ENCODE results near the gene KRT8.

Gene KRT8

GRCh38 chr12:52946797-52947547 lies 42.1 kb upstream of the KRT8 start:
- H3K4me3 ChIP-seq (ENCODE audit: insufficient read depth, low read depth, low read length) = no peak overlapping the region
- no peaks in the 10 kb centered on the region for H3K9me3 ChIP-seq (ENCODE audit: control insufficient read depth, low read length)
- no peaks in the 10 kb centered on the region for H3K27me3 ChIP-seq (ENCODE audit: control insufficient read depth, insufficient read depth, low read length, poor library complexity, severe bottlenecking)
- H3K36me3 ChIP-seq (ENCODE audit: control insufficient read depth, insufficient read depth, low read length) = peaks cover 2% of the 10 kb centered on the region
- 71 to 73% methylated on average over 9 to 10 of the region's 10 CpGs for WGBS, 2 experiments
- peaks cover 37% of the 10 kb centered on the region for H3K4me1 ChIP-seq (ENCODE audit: control insufficient read depth, insufficient read depth, low read length)
- no peak overlapping the region for H3K27ac ChIP-seq (ENCODE audit: insufficient read depth, low read depth, low read length, poor library complexity, severe bottlenecking)

DNA sequence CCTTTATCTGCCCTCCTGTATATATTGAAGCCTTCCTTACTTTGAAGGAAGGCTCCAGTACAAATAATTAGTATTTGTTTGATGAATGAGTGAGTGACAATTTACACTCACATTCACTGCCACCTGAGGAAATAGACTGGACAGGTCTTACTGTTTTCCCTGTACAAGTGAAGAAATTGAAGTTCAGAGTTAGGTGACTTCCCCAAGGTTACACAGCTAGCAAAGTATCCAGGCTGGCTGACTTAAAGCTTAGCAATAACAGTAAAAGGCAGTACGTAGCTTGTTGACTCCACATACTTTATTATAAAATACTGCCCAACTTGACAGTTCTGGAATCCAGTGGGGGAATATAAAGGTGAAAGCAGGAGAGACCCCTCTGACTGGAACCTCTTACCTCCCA lies 41.5 kb upstream of the KRT8 start:
- 88 to 100% methylated on average over 1 of the region's 1 CpG for WGBS, 2 experiments
- Histone ChIP-seq H3K36me3 (ENCODE audit: control insufficient read depth, insufficient read depth, low read length) (no peaks in the 10 kb centered on the region), H3K9me3 (ENCODE audit: control insufficient read depth, low read length) (no peaks in the 10 kb centered on the region), H3K4me1 (ENCODE audit: control insufficient read depth, insufficient read depth, low read length) (peaks cover 37% of the 10 kb centered on the region), H3K27me3 (ENCODE audit: control insufficient read depth, insufficient read depth, low read length, poor library complexity, severe bottlenecking) (no peaks in the 10 kb centered on the region), H3K27ac (ENCODE audit: insufficient read depth, low read depth, low read length, poor library complexity, severe bottlenecking) (peak overlapping the region; percentile 85), H3K4me3 (ENCODE audit: insufficient read depth, low read depth, low read length) (no peak overlapping the region)

DNA sequence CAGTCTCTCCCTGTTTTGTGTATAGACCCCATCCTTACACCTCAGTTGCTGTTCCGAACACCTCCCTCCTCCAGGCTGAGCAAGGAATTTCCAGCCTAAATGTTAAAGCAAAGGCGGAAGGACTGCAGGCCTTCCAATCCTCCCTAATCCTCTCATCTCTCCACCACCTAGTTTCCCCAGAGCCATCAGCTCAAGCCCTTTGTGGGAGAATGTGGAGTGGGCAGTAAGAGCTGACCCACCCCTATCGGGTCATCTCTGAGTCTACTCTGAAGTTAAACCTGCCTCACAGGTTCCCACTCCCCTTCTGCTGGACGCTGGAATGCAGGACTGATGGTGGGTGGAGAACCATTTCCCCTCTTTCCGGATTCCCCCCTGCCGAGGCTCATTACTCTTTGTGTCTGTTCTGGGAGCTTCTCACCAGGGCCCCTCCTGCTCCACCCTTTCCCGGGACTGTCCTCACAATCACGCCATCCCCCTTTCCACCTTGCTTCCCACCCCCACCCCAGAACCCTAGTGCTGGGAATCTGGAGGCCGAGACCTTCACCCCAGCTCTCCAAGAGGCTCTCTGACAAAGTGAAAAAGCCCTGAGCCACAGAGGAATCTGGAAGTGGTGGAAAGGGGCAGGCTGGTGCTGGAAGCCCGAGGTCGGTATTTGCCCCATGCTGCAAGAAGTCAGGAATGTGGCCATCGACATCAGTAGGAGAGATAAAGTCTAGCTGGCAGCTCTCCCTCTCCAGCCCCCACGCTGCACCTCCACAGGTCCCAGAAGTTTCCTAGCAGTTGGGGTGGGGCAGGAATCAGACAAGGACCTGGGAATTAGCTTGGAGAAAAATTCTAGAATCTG lies 40.7 kb upstream of the KRT8 start:
- Histone ChIP-seq H3K27ac (ENCODE audit: insufficient read depth, low read depth, low read length, poor library complexity, severe bottlenecking) (peak overlapping the region; percentile 85), H3K9me3 (ENCODE audit: control insufficient read depth, low read length) (no peaks in the 10 kb centered on the region), H3K4me1 (ENCODE audit: control insufficient read depth, insufficient read depth, low read length) (peaks cover 37% of the 10 kb centered on the region), H3K27me3 (ENCODE audit: control insufficient read depth, insufficient read depth, low read length, poor library complexity, severe bottlenecking) (no peaks in the 10 kb centered on the region), H3K4me3 (ENCODE audit: insufficient read depth, low read depth, low read length) (no peak overlapping the region), H3K36me3 (ENCODE audit: control insufficient read depth, insufficient read depth, low read length) (no peaks in the 10 kb centered on the region)
- WGBS, 2 experiments = 19 to 21% methylated on average over 13 of the region's 13 CpGs

GRCh38 chr12:52944683-52945388 lies 40.0 kb upstream of the KRT8 start:
- H3K4me1 ChIP-seq (ENCODE audit: control insufficient read depth, insufficient read depth, low read length) = peaks cover 37% of the 10 kb centered on the region
- no peak overlapping the region for H3K4me3 ChIP-seq (ENCODE audit: insufficient read depth, low read depth, low read length)
- 85 to 86% methylated on average over 8 of the region's 8 CpGs for WGBS, 2 experiments
- no peaks in the 10 kb centered on the region for H3K36me3 ChIP-seq (ENCODE audit: control insufficient read depth, insufficient read depth, low read length)
- peak overlapping the region; percentile 85 for H3K27ac ChIP-seq (ENCODE audit: insufficient read depth, low read depth, low read length, poor library complexity, severe bottlenecking)
- no peaks in the 10 kb centered on the region for H3K27me3 ChIP-seq (ENCODE audit: control insufficient read depth, insufficient read depth, low read length, poor library complexity, severe bottlenecking)
- H3K9me3 ChIP-seq (ENCODE audit: control insufficient read depth, low read length) = no peaks in the 10 kb centered on the region

DNA sequence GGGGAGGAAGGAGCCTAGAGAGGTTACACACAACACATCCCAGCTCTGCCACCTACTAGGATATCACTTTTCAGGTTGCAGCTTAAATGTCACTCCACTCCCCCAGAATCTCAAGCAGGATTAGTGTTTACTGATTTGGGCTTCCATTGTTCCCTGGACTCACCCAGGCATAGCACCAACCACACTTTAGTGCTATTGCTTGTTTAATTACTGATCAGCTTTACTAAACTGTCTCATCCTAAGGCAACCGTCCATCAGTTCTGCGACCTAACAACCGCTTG lies 38.0 kb upstream of the KRT8 start:
- Histone ChIP-seq H3K4me1 (ENCODE audit: control insufficient read depth, insufficient read depth, low read length) (peaks cover 37% of the 10 kb centered on the region), H3K9me3 (ENCODE audit: control insufficient read depth, low read length) (no peaks in the 10 kb centered on the region), H3K27me3 (ENCODE audit: control insufficient read depth, insufficient read depth, low read length, poor library complexity, severe bottlenecking) (no peaks in the 10 kb centered on the region), H3K4me3 (ENCODE audit: insufficient read depth, low read depth, low read length) (no peak overlapping the region), H3K36me3 (ENCODE audit: control insufficient read depth, insufficient read depth, low read length) (no peaks in the 10 kb centered on the region), H3K27ac (ENCODE audit: insufficient read depth, low read depth, low read length, poor library complexity, severe bottlenecking) (no peak overlapping the region)
- 92 to 95% methylated on average over 3 of the region's 3 CpGs for WGBS, 2 experiments

GRCh38 chr12:52942066-52942900 lies 37.4 kb upstream of the KRT8 start:
- no peaks in the 10 kb centered on the region for H3K9me3 ChIP-seq (ENCODE audit: control insufficient read depth, low read length)
- H3K36me3 ChIP-seq (ENCODE audit: control insufficient read depth, insufficient read depth, low read length) = no peaks in the 10 kb centered on the region
- WGBS, 2 experiments = 92 to 93% methylated on average over 11 of the region's 11 CpGs
- H3K27me3 ChIP-seq (ENCODE audit: control insufficient read depth, insufficient read depth, low read length, poor library complexity, severe bottlenecking) = no peaks in the 10 kb centered on the region
- H3K4me1 ChIP-seq (ENCODE audit: control insufficient read depth, insufficient read depth, low read length) = peaks cover 37% of the 10 kb centered on the region
- no peak overlapping the region for H3K4me3 ChIP-seq (ENCODE audit: insufficient read depth, low read depth, low read length)
- no peak overlapping the region for H3K27ac ChIP-seq (ENCODE audit: insufficient read depth, low read depth, low read length, poor library complexity, severe bottlenecking)

GRCh38 chr12:52929538-52929937 lies 24.7 kb upstream of the KRT8 start:
- Histone ChIP-seq H3K4me3 (ENCODE audit: insufficient read depth, low read depth, low read length) (no peak overlapping the region), H3K36me3 (ENCODE audit: control insufficient read depth, insufficient read depth, low read length) (no peaks in the 10 kb centered on the region), H3K9me3 (ENCODE audit: control insufficient read depth, low read length) (no peaks in the 10 kb centered on the region), H3K27ac (ENCODE audit: insufficient read depth, low read depth, low read length, poor library complexity, severe bottlenecking) (no peak overlapping the region), H3K4me1 (ENCODE audit: control insufficient read depth, insufficient read depth, low read length) (peaks cover 23% of the 10 kb centered on the region), H3K27me3 (ENCODE audit: control insufficient read depth, insufficient read depth, low read length, poor library complexity, severe bottlenecking) (no peaks in the 10 kb centered on the region)
- WGBS, 2 experiments = 84 to 92% methylated on average over 1 of the region's 1 CpG

DNA sequence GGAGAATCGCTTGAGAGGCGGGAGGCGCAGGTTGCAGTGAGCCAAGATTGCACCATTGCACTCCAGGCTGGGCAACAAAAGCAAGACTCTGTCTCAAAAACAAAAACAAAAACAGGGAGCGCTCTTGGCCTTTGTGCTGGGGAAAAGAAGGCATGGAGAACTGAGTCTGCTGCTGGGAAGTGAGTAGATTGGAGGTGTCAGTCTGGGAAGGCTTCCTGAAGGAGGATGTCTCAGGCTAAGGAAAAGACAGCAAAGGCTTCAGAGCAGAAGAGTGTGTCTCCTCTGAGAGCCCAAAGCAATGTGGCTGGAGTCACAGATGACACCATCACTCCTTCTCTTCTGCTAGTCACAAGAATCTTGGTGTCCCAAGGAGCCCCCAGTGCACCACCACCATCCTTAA lies 23.1 kb upstream of the KRT8 start:
- no peak overlapping the region for H3K4me3 ChIP-seq (ENCODE audit: insufficient read depth, low read depth, low read length)
- H3K27me3 ChIP-seq (ENCODE audit: control insufficient read depth, insufficient read depth, low read length, poor library complexity, severe bottlenecking) = no peaks in the 10 kb centered on the region
- peaks cover 23% of the 10 kb centered on the region for H3K4me1 ChIP-seq (ENCODE audit: control insufficient read depth, insufficient read depth, low read length)
- no peaks in the 10 kb centered on the region for H3K36me3 ChIP-seq (ENCODE audit: control insufficient read depth, insufficient read depth, low read length)
- H3K27ac ChIP-seq (ENCODE audit: insufficient read depth, low read depth, low read length, poor library complexity, severe bottlenecking) = no peak overlapping the region
- 93% methylated on average over 4 of the region's 4 CpGs for WGBS, 2 experiments
- no peaks in the 10 kb centered on the region for H3K9me3 ChIP-seq (ENCODE audit: control insufficient read depth, low read length)

DNA sequence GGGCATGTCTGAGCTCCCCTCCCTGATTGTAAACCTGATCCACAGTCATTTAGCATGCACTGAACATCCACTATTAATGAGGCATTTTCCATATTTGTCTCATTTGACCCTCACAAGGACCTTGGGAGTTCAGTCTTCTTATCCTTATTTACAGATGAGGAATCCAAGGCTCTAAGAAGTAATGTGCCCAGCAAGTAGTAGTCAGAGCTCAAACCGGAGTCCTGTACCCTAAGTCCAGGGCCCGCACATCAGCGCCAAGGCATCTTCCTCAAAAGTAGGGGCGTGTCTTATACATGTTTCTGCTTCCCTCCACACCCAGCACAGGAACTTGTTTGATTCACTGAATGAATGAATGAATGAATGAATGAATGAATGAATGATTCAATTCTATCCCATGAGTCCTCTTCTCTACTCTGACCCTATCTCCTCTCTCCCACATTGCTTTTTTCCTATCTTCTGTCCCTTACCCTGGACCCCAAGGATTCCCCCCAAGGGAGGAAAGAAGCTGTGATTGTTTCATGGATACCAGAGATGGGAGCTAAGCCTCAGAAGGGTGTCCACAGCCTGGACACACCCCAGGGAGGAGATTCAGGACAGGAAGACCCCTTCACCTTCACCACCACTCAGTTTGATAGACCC lies 21.8 kb upstream of the KRT8 start:
- H3K9me3 ChIP-seq (ENCODE audit: control insufficient read depth, low read length) = no peaks in the 10 kb centered on the region
- H3K4me1 ChIP-seq (ENCODE audit: control insufficient read depth, insufficient read depth, low read length) = peaks cover 23% of the 10 kb centered on the region
- no peaks in the 10 kb centered on the region for H3K36me3 ChIP-seq (ENCODE audit: control insufficient read depth, insufficient read depth, low read length)
- 94 to 95% methylated on average over 3 to 4 of the region's 4 CpGs for WGBS, 2 experiments
- peak overlapping the region; percentile 52 for H3K27ac ChIP-seq (ENCODE audit: insufficient read depth, low read depth, low read length, poor library complexity, severe bottlenecking)
- H3K27me3 ChIP-seq (ENCODE audit: control insufficient read depth, insufficient read depth, low read length, poor library complexity, severe bottlenecking) = no peaks in the 10 kb centered on the region
- no peak overlapping the region for H3K4me3 ChIP-seq (ENCODE audit: insufficient read depth, low read depth, low read length)
